ENCODE results near the gene SARDH.
"Not testable (repeated sequence)": the region's sequence is repeated elsewhere in the genome, so short reads cannot be mapped to it uniquely, and the experiment has no call there.

SARDH gene

GRCh38 chr9:133777068-133777791 is 39.1 kb upstream of the SARDH start:
- FAIRE-seq = no peak
- DNase-seq (ENCODE audit: insufficient read length, low spot score) = no peak

- no peak for FAIRE-seq
- DNase-seq (ENCODE audit: insufficient read length, low spot score) = no peak
Measured at GRCh38 chr9:133775951-133776905, 38.1 kb upstream of the SARDH start.

GRCh38 chr9:133775291-133775690 is 37.1 kb upstream of the SARDH start:
- DNase-seq (ENCODE audit: insufficient read length, low spot score) (no peak), FAIRE-seq (no peak)

DNA sequence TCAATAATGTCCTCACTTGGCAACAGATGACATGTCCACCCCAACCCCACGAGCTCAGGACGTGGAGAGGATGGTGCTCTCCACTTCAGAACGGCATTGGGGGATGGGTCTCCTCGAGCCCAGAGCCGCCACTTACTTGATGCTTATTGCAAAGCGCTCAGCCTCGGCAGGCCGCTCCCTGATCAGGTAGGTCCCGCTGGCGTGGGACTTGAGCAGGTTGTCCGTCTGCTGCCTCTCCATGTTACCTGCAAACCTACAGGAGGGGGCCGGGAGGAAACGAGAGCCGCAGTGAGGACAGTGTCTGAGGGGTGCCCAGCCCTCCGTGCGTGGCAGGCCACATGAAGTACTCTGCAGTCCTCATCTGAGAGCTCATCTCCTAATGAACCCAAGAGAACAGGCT is 36.6 kb upstream of the SARDH start:
- DNase-seq (ENCODE audit: insufficient read length, low spot score) (no peak), FAIRE-seq (no peak)

- DNase-seq (ENCODE audit: insufficient read length, low spot score) (no peak), FAIRE-seq (no peak)
Measured at GRCh38 chr9:133773889-133774655, 35.9 kb upstream of the SARDH start.

DNA sequence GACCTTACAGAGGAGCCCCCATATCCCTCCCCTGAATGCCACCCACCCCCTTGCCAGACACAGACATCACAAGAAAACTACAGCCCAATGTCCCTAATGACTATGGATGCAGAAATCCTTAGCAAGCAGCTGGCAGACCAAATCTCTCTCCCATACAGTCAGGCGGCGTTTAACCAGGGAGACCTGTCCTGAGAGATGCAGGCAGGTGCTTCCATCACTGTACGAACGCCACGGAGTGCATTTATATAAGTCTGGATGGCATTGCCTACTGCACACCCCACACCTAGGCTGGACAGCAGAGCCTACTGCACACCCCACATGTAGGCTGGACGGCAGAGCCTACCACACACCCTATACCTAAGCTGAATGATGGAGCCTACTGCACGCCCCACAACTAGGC is 34.4 kb upstream of the SARDH start:
- FAIRE-seq (no peak), DNase-seq (ENCODE audit: insufficient read length, low spot score) (no peak)

- FAIRE-seq (no peak), DNase-seq (ENCODE audit: insufficient read length, low spot score) (no peak)
Measured at GRCh38 chr9:133771486-133772482, 33.6 kb upstream of the SARDH start.

DNA sequence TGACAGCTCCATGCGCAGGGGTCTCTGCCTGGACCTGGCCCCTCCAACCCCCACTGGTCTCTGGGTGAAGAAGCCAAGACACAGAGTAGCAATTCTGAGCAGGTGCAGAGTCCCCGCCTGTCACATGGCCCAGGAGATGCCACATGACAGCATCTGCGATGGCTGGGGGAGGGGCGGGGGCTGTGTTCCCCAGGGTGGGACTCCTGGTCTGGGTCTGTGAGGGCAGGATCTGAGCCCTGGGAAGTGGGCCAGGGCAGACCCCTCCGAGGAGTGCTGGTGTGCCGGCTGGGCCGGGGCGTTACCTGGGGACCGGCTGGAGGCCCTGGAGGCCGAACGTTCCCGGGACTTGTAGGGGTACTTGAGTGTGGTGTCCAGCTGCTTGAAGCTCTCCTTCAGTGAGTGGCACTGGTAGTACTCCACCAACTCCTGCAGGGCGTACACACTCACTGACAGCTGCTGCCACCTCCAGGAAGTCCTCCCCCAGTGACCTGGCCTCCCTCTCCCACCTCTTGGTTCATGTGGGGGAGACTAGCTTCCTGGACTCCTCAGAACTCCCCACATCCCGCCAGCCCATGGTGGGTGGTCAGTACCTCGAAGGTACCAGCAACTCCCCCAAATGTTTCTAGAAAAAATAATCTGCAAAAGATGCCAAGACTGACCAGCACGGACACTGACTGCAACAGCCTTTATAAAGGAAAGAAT is 32.1 kb upstream of the SARDH start:
- no peak for DNase-seq (ENCODE audit: insufficient read length, low spot score)
- FAIRE-seq = no peak

- DNase-seq (ENCODE audit: insufficient read length, low spot score) (no peak), FAIRE-seq (no peak)
Measured at GRCh38 chr9:133769511-133770075, 31.4 kb upstream of the SARDH start.

GRCh38 chr9:133768859-133769510 is 30.8 kb upstream of the SARDH start:
- FAIRE-seq (no peak), DNase-seq (ENCODE audit: insufficient read length, low spot score) (no peak)

GRCh38 chr9:133768371-133768858 is 30.3 kb upstream of the SARDH start:
- FAIRE-seq (no peak), DNase-seq (ENCODE audit: insufficient read length, low spot score) (no peak)

- DNase-seq (ENCODE audit: insufficient read length, low spot score) = no peak
- no peak for FAIRE-seq
Measured at GRCh38 chr9:133767625-133768024, 29.5 kb upstream of the SARDH start.

- no peak for FAIRE-seq
- DNase-seq (ENCODE audit: insufficient read length, low spot score) = no peak
Measured at GRCh38 chr9:133767008-133767407, 28.9 kb upstream of the SARDH start.

DNA sequence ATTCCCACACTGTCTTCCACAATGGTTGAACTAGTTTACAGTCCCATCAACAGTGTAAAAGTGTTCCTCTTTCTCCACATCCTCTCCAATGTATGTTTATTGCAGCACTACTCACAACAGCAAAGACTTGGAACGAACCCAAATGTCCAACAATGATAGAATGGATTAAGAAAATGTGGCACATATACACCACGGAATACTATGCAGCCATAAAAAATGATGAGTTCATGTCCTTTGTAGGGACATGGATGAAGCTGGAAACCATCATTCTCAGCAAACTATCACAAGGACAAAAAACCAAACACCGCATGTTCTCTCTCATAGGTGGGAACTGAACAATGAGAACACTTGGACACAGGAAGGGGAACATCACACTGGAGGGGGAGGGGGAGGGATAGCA is 28.1 kb upstream of the SARDH start:
- DNase-seq (ENCODE audit: insufficient read length, low spot score); FAIRE-seq: not testable (repeated sequence)

GRCh38 chr9:133763272-133764183 is 25.4 kb upstream of the SARDH start:
- no peak for FAIRE-seq
- no peak for DNase-seq (ENCODE audit: insufficient read length, low spot score)

DNA sequence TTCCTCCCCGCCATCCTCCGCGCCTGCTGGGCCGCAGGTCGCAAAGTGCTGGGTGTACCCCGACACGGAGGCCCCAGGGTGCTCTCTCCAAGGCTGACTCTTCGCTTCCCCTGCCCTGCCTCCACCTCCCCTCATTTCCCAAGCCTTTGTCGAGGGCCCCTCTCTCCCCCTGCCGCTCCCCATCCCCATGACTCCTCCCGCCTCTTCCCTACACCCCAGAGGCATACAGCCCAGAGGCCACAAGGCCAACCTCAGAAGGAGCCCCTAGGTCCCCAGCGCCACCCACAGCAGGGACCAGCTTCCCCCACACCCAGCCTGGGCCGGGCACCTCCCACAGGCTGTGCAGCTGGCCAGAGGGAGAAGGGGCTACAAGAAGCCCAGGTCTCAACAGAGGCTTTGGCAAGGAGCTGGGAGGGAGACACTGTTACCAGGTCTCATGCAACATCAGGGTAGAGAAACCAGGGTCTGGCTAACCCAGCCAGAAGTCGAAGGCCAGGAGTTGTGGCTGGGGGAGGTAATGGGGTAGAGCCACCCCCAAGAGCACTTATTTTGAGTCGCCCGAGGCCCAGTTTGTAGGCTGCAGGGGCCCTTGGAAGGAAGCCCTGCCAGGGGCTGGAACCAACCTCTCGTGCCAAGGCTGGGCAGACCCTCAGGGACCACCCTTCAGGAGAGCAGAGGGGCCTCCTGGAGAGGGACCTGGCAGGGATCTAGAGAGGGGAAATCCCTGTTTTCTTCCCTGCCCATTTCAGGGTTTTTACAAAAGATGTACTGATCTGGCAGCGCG is 24.5 kb upstream of the SARDH start:
- DNase-seq (ENCODE audit: insufficient read length, low spot score) = no peak
- FAIRE-seq = no peak

Measured in GM19239 (cell line).